Globus pallidus (tissue), 1 donor: ENCODE results near the gene SDK2.

Experiments used
- DNase-seq: peaks from one replicate; pipeline ENCODE4 v3.0.0-alpha.2; 2015; ENCODE audit warnings: low spot score

SDK2 gene

GRCh38 chr17:73535746-73536145 lies 108.5 kb downstream of the SDK2 start:
- no peak for DNase-seq

- no peak for DNase-seq
These were observed 109.9 kb downstream of the SDK2 start for GRCh38 chr17:73534209-73534909.

GRCh38 chr17:73533781-73534180 lies 110.5 kb downstream of the SDK2 start:
- no peak for DNase-seq

GRCh38 chr17:73533127-73533526 lies 111.1 kb downstream of the SDK2 start:
- peak; percentile 33 for DNase-seq

- no peak for DNase-seq
These were observed 111.8 kb downstream of the SDK2 start for GRCh38 chr17:73532421-73532901.

- DNase-seq: no peak
These were observed 113.1 kb downstream of the SDK2 start for GRCh38 chr17:73531158-73531557.

GRCh38 chr17:73528679-73529078 lies 115.6 kb downstream of the SDK2 start:
- DNase-seq: no peak

GRCh38 chr17:73526952-73527351 lies 117.3 kb downstream of the SDK2 start:
- DNase-seq: no peak

- DNase-seq: no peak
These were observed 119.1 kb downstream of the SDK2 start for GRCh38 chr17:73524941-73525679.

GRCh38 chr17:73522696-73523095 lies 121.5 kb downstream of the SDK2 start:
- no peak for DNase-seq

- DNase-seq: no peak
These were observed 122.1 kb downstream of the SDK2 start for GRCh38 chr17:73522107-73522506.

GRCh38 chr17:73521376-73521775 lies 122.9 kb downstream of the SDK2 start:
- DNase-seq: no peak

- no peak for DNase-seq
These were observed 123.9 kb downstream of the SDK2 start for GRCh38 chr17:73520369-73520761.

- no peak for DNase-seq
These were observed 124.4 kb downstream of the SDK2 start for GRCh38 chr17:73519714-73520368.

GRCh38 chr17:73519011-73519410 lies 125.2 kb downstream of the SDK2 start:
- no peak for DNase-seq

- no peak for DNase-seq
These were observed 127.8 kb downstream of the SDK2 start for GRCh38 chr17:73516431-73516830.

- no peak for DNase-seq
These were observed 129.9 kb downstream of the SDK2 start for GRCh38 chr17:73514146-73514863.

- DNase-seq: peak; percentile 25
These were observed 130.8 kb downstream of the SDK2 start for GRCh38 chr17:73513426-73513825.

GRCh38 chr17:73511719-73512115 lies 132.5 kb downstream of the SDK2 start:
- no peak for DNase-seq

- peak; percentile 64 for DNase-seq
These were observed 133.1 kb downstream of the SDK2 start for GRCh38 chr17:73510981-73511718.

GRCh38 chr17:73508931-73509605 lies 135.2 kb downstream of the SDK2 start:
- DNase-seq: no peak
